DND-41 (cell line): ENCODE data around the gene RAC2.

Experiments
- EZH2 ChIP-seq: IDR thresholded peaks from 3 replicates; pipeline ENCODE4 v1.6.1; 2012; ENCODE audit warnings: borderline replicate concordance, low read depth, mild to moderate bottlenecking, moderate library complexity, low read length, inconsistent platforms; ENCODE audit not compliant: severe bottlenecking
- TF ChIP-seq, protein P1 (sequence below): IDR thresholded peaks from 2 replicates; pipeline ENCODE4 v1.5.1; 2012; ENCODE audit warnings: borderline replicate concordance, low read length, moderate library complexity, mild to moderate bottlenecking; ENCODE audit not compliant: poor library complexity, severe bottlenecking; ENCODE audit errors: extremely low read depth

DNA sequence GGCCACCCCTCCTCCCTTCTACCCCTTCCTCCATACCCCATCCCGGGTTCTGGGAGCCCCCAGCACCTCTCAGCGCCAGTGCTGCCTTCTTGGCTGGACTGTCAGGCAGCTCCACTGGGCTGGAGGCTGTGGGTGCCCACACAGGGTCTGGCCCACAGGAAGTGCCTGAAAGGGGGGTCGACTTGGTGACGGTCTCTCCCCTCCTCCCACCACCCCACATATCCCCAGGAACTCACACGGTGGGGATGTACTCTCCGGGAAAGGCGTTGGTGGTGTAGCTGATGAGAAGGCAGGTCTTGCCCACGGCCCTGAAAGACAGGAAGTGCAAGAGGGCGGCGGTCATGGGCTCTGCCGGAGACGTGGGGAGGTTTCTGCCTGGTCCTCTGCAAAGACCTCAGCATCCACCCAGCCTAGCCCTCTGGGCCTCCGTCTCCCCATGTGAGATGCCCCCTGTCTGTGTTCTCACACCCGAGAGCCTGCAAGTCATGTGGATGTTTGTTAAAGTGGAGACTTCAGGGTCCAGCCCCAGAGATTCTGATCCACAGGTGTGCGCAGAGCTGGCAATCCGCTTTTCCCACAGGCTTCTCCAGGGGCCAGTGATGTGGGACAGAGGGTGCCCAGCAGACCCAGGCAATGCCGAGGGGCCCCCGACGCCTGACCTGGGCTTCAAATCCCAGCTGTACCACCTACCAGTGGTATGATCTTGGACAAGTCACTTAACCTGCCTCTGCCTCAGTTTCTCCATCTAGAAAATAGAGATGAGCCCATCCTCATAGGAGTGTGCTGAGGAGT lies 2.5 kb downstream of the RAC2 start:
- TF ChIP-seq, protein P1, sequence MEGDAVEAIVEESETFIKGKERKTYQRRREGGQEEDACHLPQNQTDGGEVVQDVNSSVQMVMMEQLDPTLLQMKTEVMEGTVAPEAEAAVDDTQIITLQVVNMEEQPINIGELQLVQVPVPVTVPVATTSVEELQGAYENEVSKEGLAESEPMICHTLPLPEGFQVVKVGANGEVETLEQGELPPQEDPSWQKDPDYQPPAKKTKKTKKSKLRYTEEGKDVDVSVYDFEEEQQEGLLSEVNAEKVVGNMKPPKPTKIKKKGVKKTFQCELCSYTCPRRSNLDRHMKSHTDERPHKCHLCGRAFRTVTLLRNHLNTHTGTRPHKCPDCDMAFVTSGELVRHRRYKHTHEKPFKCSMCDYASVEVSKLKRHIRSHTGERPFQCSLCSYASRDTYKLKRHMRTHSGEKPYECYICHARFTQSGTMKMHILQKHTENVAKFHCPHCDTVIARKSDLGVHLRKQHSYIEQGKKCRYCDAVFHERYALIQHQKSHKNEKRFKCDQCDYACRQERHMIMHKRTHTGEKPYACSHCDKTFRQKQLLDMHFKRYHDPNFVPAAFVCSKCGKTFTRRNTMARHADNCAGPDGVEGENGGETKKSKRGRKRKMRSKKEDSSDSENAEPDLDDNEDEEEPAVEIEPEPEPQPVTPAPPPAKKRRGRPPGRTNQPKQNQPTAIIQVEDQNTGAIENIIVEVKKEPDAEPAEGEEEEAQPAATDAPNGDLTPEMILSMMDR: no peak
- no peak for TF ChIP-seq EZH2
